Activated CD8-positive, alpha-beta memory T cell treated with anti-CD3 and anti-CD28 coated beads, Interleukin-2, amount 50 U/mL, for 24 hours (primary cell): ENCODE results near the gene FLAD1.

ENCODE experiments used
- DNase-seq: peaks from one replicate; pipeline ENCODE4 v3.0.0-alpha.2; 2020; ENCODE audit errors: extremely low read depth

Gene FLAD1

GRCh38 chr1:155004352-155005075, 21.4 kb downstream of the FLAD1 start:
- DNase-seq, result no peak

GRCh38 chr1:155005076-155006011, 22.2 kb downstream of the FLAD1 start:
- DNase-seq, result no peak

- no peak for DNase-seq
Measured at GRCh38 chr1:155006601-155007101, 23.5 kb downstream of the FLAD1 start.

- no peak for DNase-seq
Measured at GRCh38 chr1:155007251-155007828, 24.2 kb downstream of the FLAD1 start.

GRCh38 chr1:155008015-155008941, 25.1 kb downstream of the FLAD1 start:
- DNase-seq, result no peak

GRCh38 chr1:155009221-155009711, 26.1 kb downstream of the FLAD1 start:
- no peak for DNase-seq

GRCh38 chr1:155009742-155010141, 26.6 kb downstream of the FLAD1 start:
- no peak for DNase-seq

- DNase-seq, result no peak
Measured at GRCh38 chr1:155010211-155010918, 27.2 kb downstream of the FLAD1 start.

- no peak for DNase-seq
Measured at GRCh38 chr1:155011004-155011416, 27.9 kb downstream of the FLAD1 start.

GRCh38 chr1:155011437-155012025, 28.4 kb downstream of the FLAD1 start:
- DNase-seq, result no peak

GRCh38 chr1:155012026-155012546, 28.9 kb downstream of the FLAD1 start:
- no peak for DNase-seq

GRCh38 chr1:155012776-155013602, 29.8 kb downstream of the FLAD1 start:
- DNase-seq, result no peak

GRCh38 chr1:155013632-155014031, 30.5 kb downstream of the FLAD1 start:
- DNase-seq, result no peak

GRCh38 chr1:155014709-155015508, 31.8 kb downstream of the FLAD1 start:
- no peak for DNase-seq

- DNase-seq, result no peak
Measured at GRCh38 chr1:155015527-155016230, 32.5 kb downstream of the FLAD1 start.

GRCh38 chr1:155016231-155016831, 33.2 kb downstream of the FLAD1 start:
- no peak for DNase-seq
